H1 (cell line): ENCODE measurements around the gene ZDHHC9. TPM values are rescaled to one million over a fixed set of nuclear protein-coding genes. Genes with fewer than 3 reads are reported as not detected.

Source experiments
- CTCF ChIA-PET: fragments of 300-600 bp; sonication (Branson Sonifier 250); formaldehyde crosslinking; loops from one replicate; lab custom pipeline; 2021; ENCODE audit not compliant: partially characterized antibody; lab: Charles Lee
- POLR2A ChIA-PET: fragments of 300-600 bp; sonication (Branson Sonifier 250); formaldehyde crosslinking; loops from one replicate; lab custom pipeline; 2021; ENCODE audit warnings: inconsistent platforms; ENCODE audit not compliant: partially characterized antibody; lab: Charles Lee
- DNase-seq, 2 experiments: peaks; one replicate each; pipeline versions ENCODE4 v3.0.0 to v3.0.0-alpha.2; 2010 to 2022; ENCODE audit warnings: low spot score in 2 of 2, low read depth in 1 of 2, mixed read lengths in 1 of 2
- FAIRE-seq: peaks from 2 replicates; lab custom pipeline; 2011; peaks lifted over from hg19 to GRCh38; lab: Jason Lieb, UNC
- H2AFZ ChIP-seq: 2 replicates; pipeline ENCODE4 v1.8.1; 2012; ENCODE audit warnings: low read length, inconsistent platforms
- H2AK5ac ChIP-seq: 2 replicates; pipeline ENCODE4 v1.6.1; 2013; ENCODE audit warnings: low read depth, low read length
- H2BK120ac ChIP-seq: replicated peaks from 2 replicates; pipeline ENCODE3; 2013; ENCODE audit warnings: low read depth, low read length, inconsistent platforms
- H2BK12ac ChIP-seq: 2 replicates; pipeline ENCODE4 v1.6.1; 2013; ENCODE audit warnings: low read depth, low read length
- H2BK15ac ChIP-seq: 2 replicates; pipeline ENCODE4 v1.6.1; 2013; ENCODE audit warnings: low read length
- H2BK20ac ChIP-seq: 2 replicates; pipeline ENCODE4 v1.6.1; 2013; ENCODE audit warnings: low read length
- H2BK5ac ChIP-seq: 2 replicates; pipeline ENCODE4 v1.6.1; 2013; ENCODE audit warnings: low read depth, low read length
- H3K14ac ChIP-seq: 2 replicates; pipeline ENCODE4 v1.6.1; 2013; ENCODE audit warnings: inconsistent platforms; ENCODE audit not compliant: insufficient read length
- H3K18ac ChIP-seq: 2 replicates; pipeline ENCODE4 v1.6.1; 2013; ENCODE audit warnings: low read length; ENCODE audit errors: extremely low read depth
- H3K23ac ChIP-seq: 2 replicates; pipeline ENCODE4 v1.6.1; 2013; ENCODE audit warnings: inconsistent platforms; ENCODE audit not compliant: insufficient read length
- H3K23me2 ChIP-seq: 2 replicates; pipeline ENCODE4 v1.6.1; 2013; ENCODE audit warnings: low read depth, low read length
- H3K27ac ChIP-seq: 2 replicates; pipeline ENCODE4 v1.6.1; 2011; ENCODE audit warnings: low read depth, low read length, inconsistent platforms
- H3K27me3 ChIP-seq, 4 experiments: replicated peaks in 1 of 4; 1 replicate in 1 of 4; 2 replicates in 3 of 4; pipeline versions ENCODE4 v1.6.1 to v1.8.1; 2011 to 2013; ENCODE audit warnings: low read length in 3 of 4, mild to moderate bottlenecking in 3 of 4, inconsistent platforms in 2 of 4, mixed read lengths in 2 of 4, moderate library complexity in 1 of 4; ENCODE audit not compliant: control insufficient read depth in 3 of 4, insufficient read depth in 3 of 4; ENCODE audit errors: extremely low read depth in 1 of 4
- H3K36me3 ChIP-seq, 4 experiments: 2 replicates each; pipeline versions ENCODE4 v1.6.1 to v1.8.1; 2011 to 2013; ENCODE audit warnings: mild to moderate bottlenecking in 4 of 4, low read length in 3 of 4, moderate library complexity in 2 of 4, control low read depth in 1 of 4, inconsistent platforms in 1 of 4; ENCODE audit not compliant: insufficient read depth in 4 of 4, control insufficient read depth in 2 of 4
- H3K4ac ChIP-seq: replicated peaks from 2 replicates; pipeline ENCODE3; 2013; ENCODE audit warnings: low read length, low read depth, mixed read lengths, inconsistent platforms; ENCODE audit not compliant: insufficient read length
- H3K4me1 ChIP-seq, 4 experiments: replicated peaks in 1 of 4; 1 replicate in 1 of 4; 2 replicates in 3 of 4; pipeline versions ENCODE4 v1.6.1 to v1.8.1; 2011 to 2013; ENCODE audit warnings: low read length in 3 of 4, inconsistent platforms in 2 of 4, mixed read lengths in 1 of 4; ENCODE audit not compliant: insufficient read depth in 4 of 4, control insufficient read depth in 3 of 4
- H3K4me2 ChIP-seq, 2 experiments: 2 replicates each; pipeline versions ENCODE4 v1.6.1 to v1.8.1; 2011 to 2013; ENCODE audit warnings: low read depth in 2 of 2, low read length in 2 of 2, control low read depth in 1 of 2, inconsistent platforms in 1 of 2, mild to moderate bottlenecking in 1 of 2; ENCODE audit not compliant: insufficient read depth in 1 of 2
- H3K4me3 ChIP-seq, 4 experiments: fragments of 200-600, 300-600 bp in 1 of 4; sonication (generic), shearing (Covaris generic), sonication (Bioruptor Twin) in 1 of 4; 2 replicates each; pipeline versions ENCODE4 v1.5.1 to v1.8.1; 2011 to 2016; ENCODE audit warnings: low read length in 4 of 4, low read depth in 3 of 4, control low read depth in 2 of 4, inconsistent platforms in 2 of 4, mild to moderate bottlenecking in 2 of 4, mixed read lengths in 1 of 4, moderate library complexity in 1 of 4; ENCODE audit not compliant: insufficient read depth in 2 of 4; ENCODE audit errors: extremely low read depth in 1 of 4
- H3K56ac ChIP-seq: replicated peaks from 2 replicates; pipeline ENCODE3; 2013; ENCODE audit warnings: low read depth, mild to moderate bottlenecking, mixed read lengths, low read length, inconsistent platforms; ENCODE audit not compliant: insufficient read length
- H3K79me1 ChIP-seq: 2 replicates; pipeline ENCODE4 v1.6.1; 2013; ENCODE audit warnings: low read depth, low read length, control low read depth
- H3K79me2 ChIP-seq, 2 experiments: 2 replicates each; pipeline versions ENCODE4 v1.6.1 to v1.8.1; 2012 to 2013; ENCODE audit warnings: low read length in 2 of 2, mild to moderate bottlenecking in 2 of 2, inconsistent platforms in 1 of 2; ENCODE audit not compliant: insufficient read depth in 2 of 2, control insufficient read depth in 1 of 2
- H3K9ac ChIP-seq, 4 experiments: replicated peaks in 1 of 4; 1 replicate in 1 of 4; 2 replicates in 3 of 4; pipeline versions ENCODE4 v1.6.1 to v1.8.1; 2011 to 2013; ENCODE audit warnings: low read depth in 3 of 4, low read length in 3 of 4, control low read depth in 2 of 4, mild to moderate bottlenecking in 2 of 4, moderate library complexity in 2 of 4, inconsistent platforms in 1 of 4; ENCODE audit errors: extremely low read depth in 1 of 4
- H3K9me3 ChIP-seq, 2 experiments: 2 replicates each; pipeline versions ENCODE4 v1.6.1 to v1.8.1; 2012 to 2013; ENCODE audit warnings: mild to moderate bottlenecking in 2 of 2, moderate library complexity in 2 of 2, control low read depth in 1 of 2, inconsistent platforms in 1 of 2, low read depth in 1 of 2, low read length in 1 of 2, mixed read lengths in 1 of 2; ENCODE audit not compliant: insufficient read depth in 2 of 2
- H4K20me1 ChIP-seq, 2 experiments: replicated peaks in 1 of 2; 2 replicates each; pipeline versions ENCODE3 to v1.8.1; 2011 to 2013; ENCODE audit warnings: inconsistent platforms in 2 of 2, low read length in 2 of 2, mild to moderate bottlenecking in 1 of 2; ENCODE audit not compliant: insufficient read depth in 2 of 2, control insufficient read depth in 1 of 2
- H4K5ac ChIP-seq: 2 replicates; pipeline ENCODE4 v1.6.1; 2013; ENCODE audit warnings: low read length, low read depth, mixed read lengths, inconsistent platforms; ENCODE audit not compliant: insufficient read length
- H4K8ac ChIP-seq: 2 replicates; pipeline ENCODE4 v1.8.0; 2013; ENCODE audit warnings: mild to moderate bottlenecking, moderate library complexity, low read length, inconsistent platforms; ENCODE audit not compliant: insufficient read depth; ENCODE audit errors: extremely low read depth
- H4K91ac ChIP-seq: replicated peaks from 2 replicates; pipeline ENCODE3; 2013; ENCODE audit warnings: low read length, mixed read lengths, inconsistent platforms; ENCODE audit not compliant: insufficient read length
- CHD2 ChIP-seq: IDR thresholded peaks from 2 replicates; pipeline ENCODE4 v1.6.1; 2012; ENCODE audit warnings: low read length, improper control_type of control experiment
- WGBS, 2 experiments: shearing (Covaris generic) in 1 of 2; methylation state at CpG; one replicate each; pipeline versions ENCODE4 v1.1.6 to v1.1.7; 2013 to 2015; ENCODE audit warnings: low lambda C conversion rate in 2 of 2, mixed read lengths in 2 of 2, inconsistent platforms in 1 of 2, low coverage in 1 of 2, missing lambda C conversion rate in 1 of 2; ENCODE audit not compliant: insufficient replicate concordance in 2 of 2, insufficient coverage in 1 of 2, insufficient read length in 1 of 2; ENCODE audit errors: extremely low coverage in 1 of 2, missing lambda C conversion rate in 1 of 2; 5-methylcytosine and 5-hydroxymethylcytosine counted together
- polyA plus RNA-seq, 7 experiments: library from polyadenylated mRNA; depleted of rRNA in 3 of 7; stranded (reverse) in 5 of 7; unstranded in 2 of 7; fragments of >200 nt in 5 of 7; fragments of 200-250 nt in 2 of 7; gene quantifications; 1 replicate in 5 of 7; 2 replicates in 1 of 7; 4 replicates in 1 of 7; pipeline versions ENCODE4 v1.2.1 to v1.2.3, GENCODE V29; 2011 to 2013; ENCODE audit warnings: missing spikeins in 2 of 7, mixed read lengths in 2 of 7
- total RNA-seq: library from RNA; stranded (reverse); fragmentation: NEBNext Ultra II Directional; extraction: Animal tissue kit (Norgen Biotek cat#: 25700); gene quantifications from 2 replicates; pipeline ENCODE4 v1.2.1, GENCODE V29; 2021

Gene ZDHHC9
- total and polyA plus RNA-seq, 2 of the 8 experiments (the other 6 are each of a cell fraction or from before 2014, with no cell fraction given): 18.1 to 28.3 TPM

DNA sequence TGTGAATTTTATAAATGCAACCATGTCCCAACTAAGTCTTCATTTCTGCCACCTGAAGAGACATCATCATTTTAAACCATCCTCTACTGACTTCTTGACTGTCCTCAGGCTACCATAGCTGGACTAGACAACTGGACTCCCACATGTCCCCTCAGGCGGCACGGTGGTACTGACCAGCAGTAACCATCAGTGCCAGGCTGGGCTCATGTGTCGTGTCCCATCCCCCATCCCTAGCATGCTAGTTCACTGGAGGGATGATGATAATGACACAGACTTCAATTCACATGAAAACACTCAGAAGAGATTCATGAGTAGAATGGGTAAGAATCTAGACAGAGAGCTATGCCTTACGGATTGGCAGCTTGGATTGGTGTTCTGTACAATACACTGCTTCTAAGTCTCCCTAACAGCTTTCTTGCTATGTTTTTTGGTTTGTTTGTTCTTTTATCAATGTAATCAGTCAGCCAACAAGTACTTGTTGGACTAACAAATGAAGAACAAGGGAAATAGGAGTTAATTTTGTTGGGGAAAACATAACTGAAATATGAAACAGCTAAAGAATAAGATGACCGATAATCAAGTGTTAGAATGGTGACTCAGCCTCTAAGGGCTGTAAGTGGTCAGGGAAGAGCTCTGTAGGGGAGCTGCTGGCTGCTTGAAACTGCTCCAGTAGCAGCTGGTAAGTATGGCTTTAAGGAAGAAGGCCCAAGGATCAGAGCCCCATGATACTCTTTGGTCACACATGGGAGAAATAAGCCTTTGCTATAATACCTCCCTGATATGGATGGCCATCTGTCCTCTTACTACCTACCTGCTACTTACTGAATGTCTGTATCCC, 10.3 kb downstream of the ZDHHC9 start:
- H2AFZ ChIP-seq: no peak overlapping the region
- no peak overlapping the region for H2BK15ac ChIP-seq
- no peak overlapping the region for H3K56ac ChIP-seq
- WGBS, 2 experiments: 85% methylated on average over 5 of the region's 5 CpGs; no CpG with 5 or more reads in 1 of the 2 experiments
- no peak overlapping the region for H2BK120ac ChIP-seq
- H3K18ac ChIP-seq: no peak overlapping the region
- no peaks in the 10 kb centered on the region for H3K9me3 ChIP-seq
- no peak overlapping the region for H3K4ac ChIP-seq
- CTCF ChIA-PET: interaction anchor here (0.8 to 2.1 kb wide), 3 partner anchors 10 to 77 kb away, joined by 3 to 7 read pairs (median 5); no protein-coding TSS in a partner anchor
- no peaks in the 10 kb centered on the region; the same call in 1 of the 2 replicates for H3K79me1 ChIP-seq
- POLR2A ChIA-PET: no interaction called here
- no peak overlapping the region for H4K91ac ChIP-seq
- no peak for TF ChIP-seq CHD2
- FAIRE-seq (no peak), DNase-seq (no peak)
- H4K8ac ChIP-seq: no peak overlapping the region
- H2AK5ac ChIP-seq: no peak overlapping the region
- H2BK5ac ChIP-seq: no peak overlapping the region
- no peak overlapping the region for H3K27ac ChIP-seq
- H3K4me2 ChIP-seq: no peak overlapping the region
- H3K23me2 ChIP-seq: no peaks in the 10 kb centered on the region
- no peak overlapping the region for H2BK12ac ChIP-seq
- H3K79me2 ChIP-seq: peaks cover 0 to 7% of the 10 kb centered on the region in 2 experiments; a peak in 1 of 4 replicates
- H4K20me1 ChIP-seq: no peaks in the 10 kb centered on the region
- H4K5ac ChIP-seq: no peak overlapping the region
- H3K36me3 ChIP-seq: no peaks in the 10 kb centered on the region; a peak in 2 of 8 replicates
- no peaks in the 10 kb centered on the region for H3K4me1 ChIP-seq
- H3K27me3 ChIP-seq: no peaks in the 10 kb centered on the region
- no peak overlapping the region for H2BK20ac ChIP-seq
- H3K23ac ChIP-seq: no peak overlapping the region
- no peak overlapping the region for H3K14ac ChIP-seq
- no peak overlapping the region for H3K4me3 ChIP-seq
- no peak overlapping the region for H3K9ac ChIP-seq
